HG03095 (cell line): ENCODE data around the gene MYO1D.

Experiments
- ATAC-seq: cut with Tn5 transposase; IDR thresholded peaks from one replicate; pipeline ENCODE4 v1.9.1; 2021; ENCODE audit warnings: moderate library complexity; ENCODE audit not compliant: unreplicated experiment

The MYO1D gene

DNA sequence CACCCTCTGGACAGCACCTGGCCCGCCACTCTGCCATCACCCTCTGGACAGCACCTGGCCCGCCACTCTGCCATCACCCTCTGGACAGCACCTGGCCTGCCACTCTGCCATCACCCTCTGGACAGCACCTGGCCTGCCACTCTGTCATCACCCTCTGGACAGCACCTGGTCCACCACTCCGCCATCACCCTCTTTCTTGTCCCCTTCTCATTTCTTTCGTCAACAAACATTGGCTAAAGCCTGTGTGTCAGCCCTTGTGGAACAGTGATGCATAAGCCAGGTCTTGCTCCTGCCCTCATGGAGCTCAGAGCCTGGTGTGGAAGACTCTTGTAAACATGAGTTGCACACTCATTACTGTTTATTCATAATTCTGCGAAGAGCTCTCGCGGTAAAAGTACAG lies 358.9 kb downstream of the MYO1D start:
- ATAC-seq, result no peak

DNA sequence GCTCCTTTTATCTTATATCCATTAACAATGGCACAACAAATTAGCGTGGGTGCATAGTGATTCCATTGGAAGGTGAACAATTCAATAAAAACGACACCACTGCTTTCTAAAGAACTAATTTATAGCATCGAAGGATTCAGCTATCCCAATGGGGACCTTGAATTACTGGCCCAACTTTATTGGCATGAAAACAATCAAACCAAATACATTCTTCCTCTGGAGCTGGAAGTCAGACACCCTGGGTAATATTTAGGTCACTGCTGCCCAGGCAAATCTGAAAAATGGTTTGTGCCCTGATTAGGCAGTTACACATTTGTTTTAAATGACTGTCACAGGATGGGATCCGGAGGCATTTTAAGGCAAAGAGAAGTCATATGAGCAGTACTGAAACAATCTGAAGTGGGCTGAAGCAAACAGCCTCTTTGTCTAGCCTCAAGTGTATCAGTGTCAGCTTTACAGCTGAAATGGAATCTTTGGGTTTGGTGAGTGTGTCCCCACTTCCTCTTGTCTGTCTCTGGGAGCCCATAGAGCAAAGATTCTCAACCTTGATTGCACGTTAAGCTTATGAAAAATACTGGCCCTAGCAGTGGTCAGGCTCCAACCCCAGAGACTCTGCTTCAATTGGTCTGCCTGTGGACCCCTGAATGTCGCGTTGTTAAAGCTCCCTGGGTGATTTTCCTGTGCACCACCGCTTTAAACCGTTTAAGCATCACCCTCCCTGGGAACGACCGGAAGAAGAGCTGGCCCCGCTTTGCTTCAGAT lies 359.8 kb downstream of the MYO1D start:
- ATAC-seq, result no peak

DNA sequence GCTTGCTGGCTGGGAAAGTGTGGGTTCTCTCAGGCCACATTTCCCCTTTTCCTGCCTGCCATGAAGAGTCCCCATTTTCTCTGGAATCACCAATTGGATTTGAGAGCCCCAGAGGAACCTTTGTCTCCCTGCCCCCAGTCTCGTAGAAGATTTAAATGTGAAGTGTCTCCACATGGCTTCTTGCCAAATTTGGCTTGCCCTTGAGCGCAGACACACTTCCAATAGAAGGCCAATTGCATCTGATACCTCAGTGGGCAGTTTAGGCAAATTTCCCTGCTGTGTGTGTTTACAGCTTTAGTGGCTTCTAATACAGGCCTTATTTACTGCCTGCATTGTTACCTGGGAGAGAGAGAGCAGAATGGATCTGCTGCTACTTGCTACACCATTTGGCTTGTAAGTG lies 360.5 kb downstream of the MYO1D start:
- no peak for ATAC-seq

DNA sequence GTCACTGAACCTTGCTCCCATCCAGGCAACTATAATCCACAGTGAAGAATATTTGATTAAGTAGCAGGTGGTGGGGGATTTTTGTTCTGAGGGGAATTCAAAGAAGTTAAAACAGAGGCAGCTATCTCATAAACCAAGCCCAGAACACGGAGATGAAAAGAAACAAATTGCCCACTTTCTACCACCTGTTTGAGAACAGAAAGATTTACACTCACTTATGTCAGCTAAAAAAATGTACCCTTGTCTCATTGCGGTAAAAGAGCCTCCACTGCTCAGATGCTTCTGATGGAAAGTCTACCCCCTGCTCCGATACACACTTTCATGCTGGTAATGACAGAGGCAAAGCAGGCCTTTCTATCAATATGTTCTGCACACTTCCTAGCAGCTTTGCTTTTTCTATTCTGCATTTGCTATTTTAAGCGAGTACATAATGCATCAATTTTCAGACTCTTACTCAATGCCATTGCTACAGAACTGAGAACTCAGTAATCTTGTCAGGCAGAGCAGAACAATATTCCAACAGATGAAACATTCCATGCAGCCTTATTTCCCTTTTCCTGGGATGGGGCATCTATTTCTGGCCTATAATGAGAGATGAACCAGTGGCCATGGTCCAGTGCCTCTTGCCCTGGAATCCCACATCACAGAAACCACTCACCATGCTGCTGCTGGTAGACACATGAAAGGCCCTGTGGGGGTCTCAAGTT lies 361.1 kb downstream of the MYO1D start:
- no peak for ATAC-seq

DNA sequence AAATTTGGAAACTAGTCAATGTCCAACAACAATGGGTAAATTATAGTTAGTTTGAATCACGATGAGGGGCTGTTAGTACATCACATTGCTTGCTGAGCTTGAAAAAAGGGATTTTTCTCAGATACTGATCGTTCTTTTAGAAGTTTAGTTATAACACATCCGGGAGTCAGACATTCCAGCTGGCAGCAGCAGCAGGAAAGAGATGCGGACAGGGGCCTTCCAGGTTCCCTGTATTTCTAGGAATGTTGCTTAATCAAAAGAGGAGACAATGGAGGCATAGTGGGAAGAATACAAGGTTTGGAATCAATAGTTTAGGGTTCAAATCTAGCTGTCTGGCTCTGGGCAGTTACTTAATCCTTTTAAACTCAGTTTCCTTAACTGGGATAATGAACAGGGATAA lies 362.3 kb downstream of the MYO1D start:
- ATAC-seq, result no peak

DNA sequence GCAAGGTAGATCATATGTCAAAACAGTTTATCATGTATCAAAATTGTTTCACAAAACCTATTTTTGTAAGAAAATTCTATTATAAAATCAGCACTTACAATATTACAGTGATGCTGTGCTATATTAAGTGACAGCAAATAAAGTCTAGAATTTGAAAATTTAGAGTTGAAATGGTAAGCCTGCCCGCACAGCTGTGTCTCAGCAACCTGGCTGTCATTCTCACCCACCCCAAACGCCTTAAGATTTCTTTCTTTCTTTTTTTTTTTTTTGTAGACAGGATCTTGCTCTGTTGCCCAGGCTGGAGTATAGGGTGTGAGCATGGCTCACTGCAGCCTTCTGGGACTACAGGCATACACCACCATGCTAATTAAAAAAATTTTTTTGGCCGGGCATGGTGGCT lies 363.3 kb downstream of the MYO1D start:
- ATAC-seq, result no peak

DNA sequence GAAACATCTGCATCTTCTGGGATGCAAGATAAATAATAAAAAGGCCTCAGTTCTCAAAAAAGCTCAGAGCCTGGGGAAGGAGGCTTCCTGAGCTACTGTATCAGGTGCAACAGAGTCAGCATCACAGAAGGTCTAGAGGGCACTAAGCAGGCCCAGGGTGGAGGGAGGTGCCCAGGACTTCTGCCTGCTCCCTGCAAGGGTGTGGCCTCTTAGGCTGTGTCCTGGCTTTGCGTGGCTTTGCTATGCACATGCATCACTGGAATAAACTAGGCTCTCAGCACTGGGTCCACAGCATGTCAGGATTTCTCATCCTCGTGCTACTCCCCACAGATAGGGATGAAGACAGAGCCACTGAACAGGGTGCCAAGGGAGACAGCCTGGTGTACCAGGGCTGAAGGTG lies 364.6 kb downstream of the MYO1D start:
- no peak for ATAC-seq

DNA sequence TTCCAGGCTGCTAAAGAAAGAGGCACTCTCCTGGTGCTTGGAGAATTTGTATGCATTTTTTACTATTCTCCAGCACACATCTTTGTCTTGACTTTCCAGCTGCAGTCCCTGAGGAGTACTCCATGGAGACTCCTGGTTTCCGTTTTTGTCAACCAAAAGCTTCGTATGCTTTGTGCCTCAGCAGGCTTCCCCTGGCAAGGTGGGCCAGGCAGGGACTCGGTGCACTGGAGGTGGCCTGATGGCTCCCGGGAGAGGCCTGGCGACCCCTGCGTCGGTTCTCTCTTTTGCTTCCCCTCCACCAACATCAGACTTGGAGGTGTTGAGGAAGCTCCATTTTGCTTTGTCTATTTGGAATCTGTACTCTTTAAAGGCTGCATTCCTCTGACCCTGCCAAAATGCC lies 366.5 kb downstream of the MYO1D start:
- ATAC-seq, result no peak

DNA sequence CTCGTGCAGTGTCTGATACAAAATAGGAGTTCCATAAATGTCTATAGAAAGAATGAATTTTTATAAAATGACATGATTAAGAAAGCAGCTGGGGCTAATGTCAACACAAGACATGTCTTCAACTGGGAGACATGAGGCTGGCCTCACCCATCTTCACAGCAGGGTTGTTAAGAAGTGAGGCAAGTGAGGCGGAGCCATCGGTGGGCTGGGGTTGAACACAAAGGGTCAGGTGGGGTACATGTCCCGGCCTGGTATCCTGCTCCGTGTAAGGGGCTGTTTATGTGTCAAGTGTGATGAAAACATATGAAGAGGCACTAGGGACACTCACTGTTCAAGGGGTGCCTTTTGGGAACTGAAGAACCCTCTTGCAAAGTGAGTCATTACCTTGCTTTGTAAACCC lies 368.0 kb downstream of the MYO1D start:
- no peak for ATAC-seq

DNA sequence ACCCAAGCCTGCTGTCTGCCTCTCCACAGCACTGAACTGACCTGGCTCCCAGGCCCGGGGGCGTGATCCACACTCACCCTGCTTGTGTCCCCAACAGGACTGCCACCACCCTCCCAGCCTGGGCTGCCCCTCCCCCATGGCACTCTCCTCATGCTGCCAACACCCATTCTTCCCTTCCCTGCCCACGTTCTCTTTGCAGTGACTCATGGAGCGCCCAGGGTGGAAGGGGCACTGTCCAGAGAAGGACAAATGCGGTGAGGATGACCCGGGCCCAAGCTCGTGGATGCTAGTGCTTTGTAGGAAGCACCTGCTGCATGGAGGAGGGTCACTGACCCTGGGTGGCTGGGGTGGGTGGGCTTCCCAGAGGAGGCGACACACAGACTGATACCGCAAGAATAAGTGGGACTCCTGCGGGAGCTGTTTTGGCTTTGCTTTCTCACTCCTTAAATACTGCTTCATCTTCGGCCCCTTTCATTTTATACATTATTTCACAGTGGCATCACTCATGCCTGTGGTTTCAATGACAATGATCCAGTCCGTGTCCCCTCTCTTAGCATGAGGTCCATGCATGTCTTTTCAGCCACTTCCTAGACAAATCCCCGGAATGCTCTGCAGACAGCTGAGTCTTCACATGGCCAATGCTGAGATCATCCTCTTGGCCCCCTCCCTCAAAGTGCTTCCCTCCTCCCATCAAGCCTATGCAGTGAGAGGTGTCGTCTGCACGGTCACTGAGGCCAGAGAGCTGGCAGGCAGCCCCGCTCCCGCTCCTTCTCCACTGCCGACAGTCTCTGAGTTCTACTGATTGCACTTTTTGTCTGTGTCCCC lies 372.5 kb downstream of the MYO1D start:
- no peak for ATAC-seq

DNA sequence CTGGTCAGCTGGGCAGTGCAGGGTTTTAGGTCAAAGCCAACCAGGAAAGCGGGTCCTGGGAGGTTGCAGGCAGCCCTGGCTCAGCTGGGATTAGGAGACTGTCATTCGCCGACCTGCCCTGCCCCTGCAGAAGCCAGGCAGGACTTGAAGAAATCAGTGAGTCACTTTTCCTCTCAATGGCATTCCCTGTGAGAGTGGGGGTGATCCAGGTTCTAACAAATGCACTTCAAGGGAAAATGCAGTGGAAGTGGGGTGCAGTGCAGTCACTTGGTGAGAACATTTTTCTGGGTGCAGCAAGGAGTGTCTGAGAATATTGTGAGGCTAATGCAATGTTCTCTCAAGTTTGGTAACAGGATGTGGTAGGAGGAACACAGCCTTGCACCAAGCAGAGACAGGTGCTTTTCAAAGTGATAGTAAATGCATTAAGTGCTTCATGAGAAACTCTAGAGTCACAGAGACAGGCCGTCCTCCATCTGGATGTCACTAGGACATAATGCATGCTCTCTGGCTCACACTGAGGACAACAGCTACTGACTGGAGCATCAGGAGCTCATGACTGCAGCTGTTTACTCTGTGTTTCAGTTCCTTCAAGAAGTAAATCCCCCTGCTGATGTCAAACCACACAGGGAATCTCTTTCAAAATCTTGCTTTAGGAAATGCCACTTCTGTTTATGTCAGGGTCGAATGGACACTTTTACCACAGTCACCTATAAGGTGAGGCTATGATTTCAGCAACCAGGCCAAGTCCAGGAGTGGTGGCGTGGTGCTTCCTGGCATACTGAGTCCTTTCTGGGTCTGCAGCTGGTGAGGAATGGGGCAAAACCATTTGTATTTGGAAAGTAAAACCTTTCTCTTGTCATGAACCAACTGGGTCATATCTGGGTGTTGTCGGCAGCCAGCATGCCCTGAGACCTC lies 373.4 kb downstream of the MYO1D start:
- ATAC-seq, result peak; percentile 87

DNA sequence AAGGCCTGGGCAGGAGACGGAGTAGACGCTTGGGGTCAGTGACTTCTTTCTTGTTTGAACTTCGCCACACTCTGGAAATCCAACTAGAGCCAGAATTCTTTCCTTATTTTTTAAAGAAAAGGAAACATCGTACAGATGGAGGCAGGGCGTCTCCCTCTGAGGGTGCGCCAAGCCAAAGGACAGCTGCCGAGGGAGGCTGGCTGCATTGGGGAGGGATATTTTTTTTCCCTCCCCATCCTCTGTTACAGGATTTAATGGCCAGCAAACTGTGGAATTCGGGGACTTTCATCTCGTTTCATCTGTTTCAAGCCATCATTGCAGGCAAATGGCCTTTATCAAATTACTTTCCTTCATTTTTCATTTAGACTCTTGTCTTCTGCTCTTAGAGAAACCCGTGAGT lies 374.2 kb downstream of the MYO1D start:
- ATAC-seq, result no peak

DNA sequence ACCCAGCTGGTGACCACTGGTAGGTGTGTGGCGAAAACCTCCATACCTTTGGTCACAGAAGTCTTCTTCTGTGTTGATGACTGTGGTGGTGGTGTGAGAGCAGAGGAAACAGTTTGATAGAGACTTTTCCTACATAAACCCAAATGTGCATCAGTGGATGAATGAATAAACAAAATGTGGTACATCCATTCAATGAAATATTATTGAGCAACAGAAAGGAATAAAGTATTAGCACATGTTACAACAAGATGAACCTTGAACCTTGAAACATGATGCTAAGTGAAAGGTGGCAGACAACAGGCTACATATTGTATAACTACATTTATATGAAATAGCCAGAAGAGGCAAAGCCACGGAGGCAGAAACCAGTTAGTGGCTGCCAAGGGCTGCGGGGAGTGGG lies 374.9 kb downstream of the MYO1D start:
- no peak for ATAC-seq

DNA sequence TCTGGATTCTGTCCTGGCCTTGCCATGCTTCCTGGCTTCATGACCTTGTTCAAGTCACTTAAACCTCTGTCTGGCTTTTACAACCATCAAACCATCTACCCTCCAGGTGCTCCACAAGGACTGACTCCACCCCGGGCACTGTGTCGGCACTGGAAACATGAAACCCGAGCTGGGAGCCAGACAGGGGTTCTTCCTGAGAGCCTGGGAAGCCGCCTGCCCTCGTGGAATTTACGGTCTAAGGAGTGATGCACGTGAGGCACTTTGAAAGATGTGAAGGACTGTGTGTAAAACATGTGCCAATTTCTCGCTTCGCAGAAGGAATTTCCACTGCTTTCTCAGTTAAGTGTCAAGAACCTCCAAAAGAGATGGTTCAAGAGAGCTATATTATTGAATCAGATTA lies 378.5 kb downstream of the MYO1D start:
- no peak for ATAC-seq

DNA sequence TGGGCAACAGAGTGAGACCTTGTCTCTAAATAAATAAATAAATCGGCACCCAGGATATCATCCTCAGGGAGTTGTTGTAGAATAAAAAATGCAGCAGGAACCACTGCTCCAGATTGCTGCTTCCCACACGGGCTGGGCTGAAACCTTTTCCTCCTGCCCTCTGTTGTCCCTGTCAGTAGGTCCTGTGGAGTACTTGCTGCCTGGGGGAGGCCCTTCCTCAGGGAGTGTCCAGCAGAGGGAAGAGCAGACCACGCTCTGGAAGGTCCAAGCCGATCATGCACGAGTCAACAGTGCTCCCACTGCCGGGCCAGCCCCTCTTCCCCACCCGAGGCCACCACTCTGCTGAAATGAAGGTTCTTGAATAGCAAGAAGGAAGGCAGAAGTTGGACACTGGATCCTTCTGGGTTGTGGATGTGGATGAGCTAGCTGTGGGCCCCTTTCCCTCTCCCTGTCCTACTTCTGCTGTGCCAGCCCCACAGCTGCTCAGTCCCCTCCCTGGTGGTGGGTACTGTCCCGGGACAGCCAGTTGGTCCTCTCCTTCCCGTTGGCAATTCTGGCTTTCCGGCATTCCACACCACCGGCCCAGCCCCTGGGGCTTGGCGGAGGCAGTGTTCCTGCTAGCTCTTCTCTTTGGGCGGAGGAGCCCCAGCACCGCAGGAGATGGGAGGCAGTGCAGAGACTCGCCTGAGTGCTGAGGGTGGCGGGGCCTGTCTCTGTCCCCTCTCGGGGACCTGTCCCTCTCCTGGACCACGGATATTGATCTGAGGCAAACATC lies 379.3 kb downstream of the MYO1D start:
- no peak for ATAC-seq

DNA sequence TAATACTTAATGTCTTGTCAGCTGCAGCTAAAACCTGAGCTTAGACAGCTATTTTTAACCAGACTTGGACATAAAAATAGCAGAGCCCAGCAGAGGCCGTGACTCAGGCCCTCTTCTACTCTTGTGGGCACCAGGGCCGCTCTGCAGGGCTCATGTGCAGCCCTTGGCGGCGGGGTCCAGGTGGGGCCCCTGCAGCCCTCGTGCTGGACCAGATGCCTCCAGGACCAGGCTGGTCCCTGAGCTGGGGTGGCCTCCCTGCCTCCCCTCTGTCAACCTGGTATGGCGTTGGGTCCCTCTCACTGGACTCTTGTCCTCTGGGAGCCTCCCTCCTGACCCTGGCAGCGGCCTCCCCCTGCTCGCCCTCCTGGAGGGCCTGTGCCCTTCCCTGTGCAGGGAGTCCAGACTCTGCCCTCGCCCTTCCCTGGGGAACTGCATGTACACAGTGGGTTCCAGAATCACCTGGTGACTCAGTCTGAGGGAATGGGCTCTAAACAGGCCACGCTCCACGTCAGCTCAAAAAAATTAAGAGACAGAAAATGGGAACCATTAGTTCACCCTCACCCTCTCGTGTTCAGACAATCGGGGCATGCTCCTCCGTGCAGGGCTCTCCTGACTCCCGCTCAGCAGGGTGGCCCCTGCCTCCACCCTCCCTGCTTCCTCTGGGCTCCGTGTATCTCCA lies 380.4 kb downstream of the MYO1D start:
- no peak for ATAC-seq

DNA sequence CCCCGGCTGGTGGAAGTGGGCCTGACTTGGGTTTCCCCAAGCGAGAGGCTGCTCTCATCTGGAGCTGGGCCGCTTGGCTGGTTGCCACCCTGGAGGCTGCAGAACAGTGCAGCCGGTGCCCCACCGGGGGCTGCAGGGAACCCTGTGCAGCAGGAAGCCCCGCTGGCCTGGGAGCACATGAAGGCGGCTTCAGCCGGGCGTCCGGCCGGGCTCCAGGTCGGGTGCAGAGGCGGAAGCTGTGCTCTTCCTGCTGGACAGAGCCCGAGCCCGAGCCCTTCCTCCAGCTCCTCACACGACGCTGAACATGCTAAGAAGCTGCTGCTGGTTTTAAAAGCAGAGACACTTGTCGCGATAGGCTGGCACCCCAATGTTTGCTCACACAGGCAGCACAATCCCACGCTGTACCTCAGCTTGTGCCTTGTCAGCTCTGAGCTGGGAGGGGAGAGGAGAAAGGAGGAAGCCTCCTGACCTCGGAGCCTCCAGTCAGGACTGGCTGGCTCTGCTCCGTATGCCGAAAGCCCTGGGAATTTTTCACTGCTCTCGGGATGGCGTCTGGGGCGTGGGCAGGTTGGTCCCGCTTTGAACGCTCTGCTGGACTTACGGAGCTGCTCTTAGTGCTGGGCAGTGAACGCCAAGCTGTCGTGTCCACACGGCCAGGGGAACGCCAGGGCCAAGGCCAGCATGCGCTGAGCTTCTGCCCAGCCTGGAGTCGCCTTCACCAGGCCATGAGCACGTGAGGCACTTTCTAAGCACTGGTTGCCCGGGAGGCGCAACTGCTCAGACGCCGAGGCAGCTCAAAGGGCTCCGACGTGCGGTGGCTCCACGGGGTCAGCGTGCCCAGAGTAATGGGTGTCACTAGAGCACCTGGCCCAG lies 381.3 kb downstream of the MYO1D start:
- ATAC-seq, result no peak

DNA sequence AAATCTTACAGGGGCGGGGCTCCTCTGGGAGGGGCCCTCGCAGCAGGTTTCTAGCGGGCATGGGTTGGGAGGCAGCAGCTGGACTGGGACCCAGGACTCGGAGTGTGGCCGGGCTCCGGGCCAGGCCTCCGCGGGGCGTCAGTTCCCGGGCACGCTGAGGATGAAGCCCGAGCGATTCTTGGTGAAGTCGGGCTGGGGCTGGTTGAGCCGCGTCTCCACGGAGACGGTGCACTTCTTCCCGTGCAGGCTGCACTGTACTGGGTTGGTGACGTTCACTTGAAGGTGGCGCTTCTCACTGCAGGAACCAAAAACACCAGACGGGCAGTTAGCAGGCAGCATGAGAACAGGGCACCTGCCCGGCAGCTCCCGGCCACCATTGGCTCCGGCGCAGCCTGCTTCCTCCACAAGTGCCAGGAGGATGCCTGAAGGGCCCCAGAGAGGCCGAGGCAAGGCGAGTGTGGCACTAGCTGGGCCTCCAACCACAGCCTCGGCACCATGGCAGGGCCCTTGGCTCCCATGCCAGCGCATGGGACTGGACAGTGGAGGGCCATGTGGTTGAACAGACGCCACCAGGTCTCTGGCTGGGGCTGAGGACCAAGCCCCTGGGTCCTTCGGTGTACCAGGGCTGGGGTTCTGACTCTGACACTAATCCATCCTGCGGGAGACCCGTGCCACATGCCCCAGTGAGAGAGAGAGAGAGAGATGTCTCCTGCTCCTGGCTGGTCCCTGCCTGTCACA lies 382.1 kb downstream of the MYO1D start:
- ATAC-seq, result no peak
